Endothelial cell (in vitro differentiated cells): ENCODE results near the gene ANXA4. TPM values are rescaled to one million over a fixed set of nuclear protein-coding genes. Genes with fewer than 3 reads are reported as not detected.

Experiments
- DNase-seq: peaks from one replicate; pipeline ENCODE4 v3.0.0; 2021; ENCODE audit warnings: low spot score
- H3K27ac Mint-ChIP-seq: one replicate; pipeline ENCODE4 v1.8.0; 2021; ENCODE audit warnings: mixed read lengths, inconsistent platforms; ENCODE audit not compliant: unreplicated experiment
- H3K27me3 Mint-ChIP-seq: one replicate; pipeline ENCODE4 v1.8.0; 2021; ENCODE audit warnings: mild to moderate bottlenecking, moderate library complexity, mixed read lengths, inconsistent platforms; ENCODE audit not compliant: unreplicated experiment
- H3K36me3 Mint-ChIP-seq: one replicate; pipeline ENCODE4 v1.8.0; 2021; ENCODE audit warnings: mild to moderate bottlenecking, low read depth, mixed read lengths, inconsistent platforms; ENCODE audit not compliant: unreplicated experiment
- H3K4me1 Mint-ChIP-seq: one replicate; pipeline ENCODE4 v1.8.0; 2021; ENCODE audit warnings: mild to moderate bottlenecking, mixed read lengths, inconsistent platforms; ENCODE audit not compliant: unreplicated experiment
- H3K4me3 Mint-ChIP-seq: one replicate; pipeline ENCODE4 v1.8.0; 2021; ENCODE audit warnings: mild to moderate bottlenecking, mixed read lengths, inconsistent platforms; ENCODE audit not compliant: unreplicated experiment
- H3K9me3 Mint-ChIP-seq: one replicate; pipeline ENCODE4 v1.8.0; 2021; ENCODE audit warnings: mixed read lengths, inconsistent platforms; ENCODE audit not compliant: unreplicated experiment
- total RNA-seq: library from RNA; stranded (reverse); fragmentation: NEBNext Ultra II Directional; extraction: Animal tissue kit (Norgen Biotek cat#: 25700); gene quantifications from one replicate; pipeline ENCODE4 v1.2.1, GENCODE V29; 2021; ENCODE audit not compliant: unreplicated experiment
- TF ChIP-seq, protein P1 (sequence below): fragments of 200-600 bp; sonication (generic); IDR thresholded peaks from one replicate; pipeline ENCODE4 v1.5.0; 2021; ENCODE audit warnings: antibody characterized with exemption; ENCODE audit not compliant: unreplicated experiment

Gene ANXA4
- total RNA-seq, 1 donor from 2014 or later: 29.4 TPM

DNA sequence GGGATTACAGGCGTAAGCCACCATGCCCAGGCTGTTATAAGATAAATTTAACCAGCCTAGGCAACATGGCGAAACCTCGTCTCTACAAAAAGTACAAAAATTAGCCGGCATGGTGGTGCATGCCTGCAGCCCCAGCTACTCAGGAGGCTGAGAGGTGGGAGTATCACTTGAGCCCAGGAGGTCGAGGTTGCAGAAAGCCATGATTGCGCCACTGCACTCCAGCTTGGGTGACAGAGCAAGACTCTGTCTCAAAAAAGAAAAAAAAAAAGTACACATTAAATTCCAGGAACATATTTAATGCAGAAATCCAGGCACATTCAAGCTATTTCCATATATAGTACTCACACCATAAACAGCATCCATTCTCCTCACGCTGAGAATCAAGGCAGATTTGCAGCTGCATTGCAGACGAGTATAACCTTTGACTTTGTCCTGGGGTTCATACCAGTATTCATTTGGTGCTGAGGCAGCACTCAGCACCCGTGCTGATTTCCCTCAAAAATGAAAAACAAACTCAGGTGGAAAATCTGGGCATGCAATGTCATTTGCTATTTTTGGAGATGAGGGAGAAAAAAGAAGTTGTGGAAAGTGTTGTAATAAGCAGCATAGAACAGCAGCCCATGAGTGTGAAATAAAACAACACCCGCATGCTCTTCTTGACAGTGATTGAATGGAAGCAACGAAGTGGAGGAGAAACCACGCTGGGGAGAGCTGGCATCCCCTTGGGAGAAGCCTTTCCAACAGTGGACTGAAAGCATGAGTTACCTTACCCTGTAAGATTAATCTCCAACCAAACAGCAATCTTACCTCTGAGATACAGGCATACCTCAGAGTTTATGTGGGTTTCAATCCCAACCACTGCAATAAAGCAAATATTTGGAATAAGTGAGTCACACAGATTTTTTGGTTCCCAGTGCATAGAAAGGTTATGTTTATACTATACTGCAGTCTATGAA lies 46.8 kb upstream of the ANXA4 start:
- Mint-ChIP-seq H3K27ac (no peak overlapping the region), H3K4me1 (peaks cover 10% of the 10 kb centered on the region), H3K4me3 (no peak overlapping the region), H3K36me3 (no peaks in the 10 kb centered on the region), H3K9me3 (no peaks in the 10 kb centered on the region), H3K27me3 (peaks cover 2% of the 10 kb centered on the region)
- DNase-seq: no peak
- TF ChIP-seq, protein P1, sequence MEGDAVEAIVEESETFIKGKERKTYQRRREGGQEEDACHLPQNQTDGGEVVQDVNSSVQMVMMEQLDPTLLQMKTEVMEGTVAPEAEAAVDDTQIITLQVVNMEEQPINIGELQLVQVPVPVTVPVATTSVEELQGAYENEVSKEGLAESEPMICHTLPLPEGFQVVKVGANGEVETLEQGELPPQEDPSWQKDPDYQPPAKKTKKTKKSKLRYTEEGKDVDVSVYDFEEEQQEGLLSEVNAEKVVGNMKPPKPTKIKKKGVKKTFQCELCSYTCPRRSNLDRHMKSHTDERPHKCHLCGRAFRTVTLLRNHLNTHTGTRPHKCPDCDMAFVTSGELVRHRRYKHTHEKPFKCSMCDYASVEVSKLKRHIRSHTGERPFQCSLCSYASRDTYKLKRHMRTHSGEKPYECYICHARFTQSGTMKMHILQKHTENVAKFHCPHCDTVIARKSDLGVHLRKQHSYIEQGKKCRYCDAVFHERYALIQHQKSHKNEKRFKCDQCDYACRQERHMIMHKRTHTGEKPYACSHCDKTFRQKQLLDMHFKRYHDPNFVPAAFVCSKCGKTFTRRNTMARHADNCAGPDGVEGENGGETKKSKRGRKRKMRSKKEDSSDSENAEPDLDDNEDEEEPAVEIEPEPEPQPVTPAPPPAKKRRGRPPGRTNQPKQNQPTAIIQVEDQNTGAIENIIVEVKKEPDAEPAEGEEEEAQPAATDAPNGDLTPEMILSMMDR: no peak

DNA sequence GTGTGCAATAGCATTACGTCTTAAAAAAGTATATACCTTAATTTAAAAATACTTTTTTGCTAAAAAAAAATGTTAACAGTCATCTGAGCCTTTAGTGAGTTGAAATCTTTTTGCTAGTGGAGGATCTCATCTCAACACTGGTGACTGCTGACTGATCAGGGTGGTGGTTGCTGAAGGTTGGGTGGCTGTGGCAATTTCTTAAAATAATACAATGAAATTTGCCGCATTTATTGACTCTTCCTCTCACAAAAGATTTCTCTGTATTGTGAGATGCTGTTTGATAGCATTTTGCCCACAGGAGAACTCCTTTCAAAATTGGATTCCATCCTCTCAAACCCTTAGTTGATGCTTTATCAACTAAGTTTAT lies 46.1 kb upstream of the ANXA4 start:
- TF ChIP-seq, protein P1: no peak
- no peaks in the 10 kb centered on the region for H3K36me3 Mint-ChIP-seq
- H3K27ac Mint-ChIP-seq: no peak overlapping the region
- DNase-seq: no peak
- H3K4me3 Mint-ChIP-seq: no peak overlapping the region
- peaks cover 10% of the 10 kb centered on the region for H3K4me1 Mint-ChIP-seq
- no peaks in the 10 kb centered on the region for H3K9me3 Mint-ChIP-seq
- H3K27me3 Mint-ChIP-seq: peaks cover 2% of the 10 kb centered on the region

DNA sequence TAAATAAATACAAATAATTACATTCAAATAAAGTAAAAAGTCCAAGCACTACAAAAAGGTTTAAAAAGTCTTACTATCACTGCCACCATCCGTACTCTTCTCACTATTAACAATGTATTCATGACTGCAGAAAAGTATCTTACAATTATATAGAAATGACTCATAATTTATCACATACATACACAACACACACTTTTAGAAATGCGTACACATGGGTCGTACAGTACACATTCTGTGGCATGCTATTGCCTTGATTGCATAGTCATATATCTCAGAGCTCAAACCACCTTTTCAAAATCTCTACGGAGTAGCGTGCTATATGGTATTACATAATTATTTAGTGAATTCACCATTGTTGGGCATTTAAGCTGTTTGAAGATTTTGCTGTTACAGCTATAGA lies 41.6 kb upstream of the ANXA4 start:
- H3K27me3 Mint-ChIP-seq: peaks cover 2% of the 10 kb centered on the region
- H3K4me3 Mint-ChIP-seq: no peak overlapping the region
- no peaks in the 10 kb centered on the region for H3K36me3 Mint-ChIP-seq
- no peak for DNase-seq
- H3K27ac Mint-ChIP-seq: no peak overlapping the region
- H3K9me3 Mint-ChIP-seq: no peaks in the 10 kb centered on the region
- H3K4me1 Mint-ChIP-seq: no peaks in the 10 kb centered on the region
- TF ChIP-seq, protein P1: no peak

DNA sequence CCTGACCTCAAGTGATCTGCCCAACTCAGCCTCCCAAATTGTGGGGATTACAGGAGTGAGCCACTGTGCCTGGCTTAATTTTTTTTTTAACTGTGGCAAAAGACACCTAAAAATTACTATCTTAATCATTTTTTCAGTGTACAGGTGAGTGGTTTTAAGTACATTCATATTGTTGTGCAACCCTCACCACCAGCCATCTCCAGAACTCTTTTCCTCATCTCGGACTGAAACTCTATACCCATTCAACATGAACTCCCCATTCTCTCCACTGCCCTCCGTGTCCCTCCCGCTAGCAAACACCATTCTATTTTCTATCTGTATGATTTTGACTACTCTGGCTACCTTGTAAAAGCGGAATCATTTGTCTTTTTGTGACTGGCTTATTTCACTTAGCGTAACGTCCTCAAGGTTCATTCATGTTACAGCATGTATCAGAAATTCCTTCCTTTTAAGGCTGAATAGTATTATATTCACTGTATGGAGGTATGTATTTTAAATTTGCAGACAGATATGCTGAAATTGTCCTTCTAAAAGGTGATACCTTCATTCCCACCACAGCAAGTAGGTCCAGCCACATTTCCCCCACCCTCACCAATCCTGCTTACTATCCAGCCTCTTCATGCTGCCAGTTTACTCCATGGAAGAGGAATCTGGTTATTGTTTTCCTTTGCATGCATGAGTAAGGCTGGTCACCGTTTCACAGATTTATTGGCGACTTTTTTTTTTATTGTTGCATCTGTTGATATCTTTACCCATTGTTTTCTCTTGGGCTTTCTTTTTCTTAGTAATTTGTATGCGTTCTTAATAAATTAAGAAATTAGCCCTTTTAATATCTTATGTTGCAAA lies 40.6 kb upstream of the ANXA4 start:
- Mint-ChIP-seq H3K36me3 (no peaks in the 10 kb centered on the region), H3K4me1 (no peaks in the 10 kb centered on the region), H3K27me3 (peaks cover 2% of the 10 kb centered on the region), H3K4me3 (no peak overlapping the region), H3K27ac (no peak overlapping the region), H3K9me3 (no peaks in the 10 kb centered on the region)
- TF ChIP-seq, protein P1: no peak
- no peak for DNase-seq
